ENCODE measurements around the gene PUM2. TPM values are rescaled to one million over a fixed set of nuclear protein-coding genes. Genes with fewer than 3 reads are reported as not detected.

PUM2 gene
- total RNA-seq, 1 experiment from 2014 or later, result 105 TPM

DNA sequence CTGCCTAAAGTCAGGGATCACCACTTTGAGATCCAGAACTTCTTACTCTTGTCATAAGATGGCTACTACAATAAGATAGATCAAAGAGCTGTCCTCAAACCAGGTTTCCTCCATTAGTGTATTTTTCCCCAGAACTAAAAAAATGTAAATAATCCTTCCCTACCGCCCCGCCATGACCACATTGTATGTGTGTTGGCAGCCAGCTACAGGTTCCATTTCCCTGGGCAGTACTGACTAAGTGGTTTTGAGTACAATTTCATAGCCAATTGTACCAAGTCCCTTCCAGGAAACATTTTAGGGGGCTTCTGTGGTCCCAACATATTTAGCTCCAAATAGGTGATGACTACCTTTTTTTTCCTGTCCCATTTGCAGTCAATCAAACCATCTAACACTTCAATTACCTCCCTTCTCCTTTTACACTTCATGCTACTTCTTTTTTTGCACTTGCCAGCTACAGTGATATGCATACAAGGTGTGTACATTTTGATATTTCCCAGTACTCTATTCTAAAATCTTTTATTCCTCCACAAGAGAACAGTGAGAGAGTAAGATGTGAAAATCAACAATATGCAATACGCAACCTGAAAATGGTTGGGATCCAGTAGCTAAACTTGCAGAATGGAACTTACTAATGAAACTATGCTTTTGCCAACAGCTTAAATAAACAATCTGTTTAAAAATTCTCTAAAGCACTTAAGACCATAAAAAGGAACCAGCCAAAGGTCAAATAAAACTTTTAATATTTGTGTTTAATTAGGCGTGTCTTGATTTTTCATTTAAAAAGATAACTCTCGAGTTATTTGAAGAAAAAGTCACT lies 3.9 kb downstream of the PUM2 start:
- Histone ChIP-seq H3K9me3 (ENCODE audit: control insufficient read depth in 1 of 2, insufficient read depth in 1 of 2, low read depth in 1 of 2, low read length in 2 of 2) (no peaks in the 10 kb centered on the region), H3K4me3 (replicated peaks in 1 of 2; ENCODE audit: low read depth in 1 of 2, low read length in 2 of 2) (no peak overlapping the region), H3K36me3 (ENCODE audit: control insufficient read depth in 1 of 2, insufficient read depth in 2 of 2, low read length in 2 of 2) (peaks cover 0 to 4% of the 10 kb centered on the region in 2 experiments; a peak in 1 of 4 replicates), H4K20me1 (ENCODE audit: insufficient read depth) (peaks cover 48% of the 10 kb centered on the region), H3K4me2 (ENCODE audit: low read length) (no peak overlapping the region), H3K79me2 (ENCODE audit: insufficient read depth, low read length) (peaks cover 87% of the 10 kb centered on the region), H2AFZ (ENCODE audit: low read depth, low read length, poor library complexity, severe bottlenecking) (no peak overlapping the region), H3K4me1 (ENCODE audit: control insufficient read depth in 1 of 2, insufficient read depth in 2 of 2, low read length in 2 of 2) (peaks cover 13 to 38% of the 10 kb centered on the region in 2 experiments), H3K27me3 (ENCODE audit: insufficient read depth, low read length) (no peaks in the 10 kb centered on the region), H3K27ac (ENCODE audit: low read depth, low read length) (no peak overlapping the region), H3K9ac (ENCODE audit: low read length) (no peak overlapping the region), H3K9me2 (ENCODE audit: insufficient read depth) (no peaks in the 10 kb centered on the region)
- no peak for DNase-seq (ENCODE audit: low read depth, low spot score)
- RAD21 ChIA-PET (ENCODE audit: low non-redundant PET in 1 of 2, low total read pairs in 2 of 2, uncharacterized antibody in 2 of 2, unreplicated experiment in 2 of 2), result no interaction called here
- BruUV-seq (replicated peaks), result TSS peak; percentile 7
- ATAC-seq, result no peak
- intact Hi-C loops (cut with micrococcal nuclease), result no loop called here
- POLR2A ChIA-PET, result interaction anchor here (0.6 kb wide), 1 partner anchor 235 kb away, joined by 3 read pairs; no protein-coding TSS in a partner anchor
- no peak for TF ChIP-seq FOSL1 (IDR thresholded peaks at IDR 0.05; ENCODE audit: low read depth)
- no peak for TF ChIP-seq SP1 (IDR thresholded peaks at IDR 0.05; ENCODE audit: low read depth)
- TF ChIP-seq, protein P1, sequence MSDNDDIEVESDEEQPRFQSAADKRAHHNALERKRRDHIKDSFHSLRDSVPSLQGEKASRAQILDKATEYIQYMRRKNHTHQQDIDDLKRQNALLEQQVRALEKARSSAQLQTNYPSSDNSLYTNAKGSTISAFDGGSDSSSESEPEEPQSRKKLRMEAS (IDR thresholded peaks at IDR 0.05), result no peak
- TF ChIP-seq RAD21 (IDR thresholded peaks at IDR 0.05; ENCODE audit: low read depth), result no peak
- no peak for TF ChIP-seq ZFX (IDR thresholded peaks at IDR 0.05)
- no peak for TF ChIP-seq CBX3 (IDR thresholded peaks at IDR 0.05; ENCODE audit: low read depth)
- TF ChIP-seq, protein P2, sequence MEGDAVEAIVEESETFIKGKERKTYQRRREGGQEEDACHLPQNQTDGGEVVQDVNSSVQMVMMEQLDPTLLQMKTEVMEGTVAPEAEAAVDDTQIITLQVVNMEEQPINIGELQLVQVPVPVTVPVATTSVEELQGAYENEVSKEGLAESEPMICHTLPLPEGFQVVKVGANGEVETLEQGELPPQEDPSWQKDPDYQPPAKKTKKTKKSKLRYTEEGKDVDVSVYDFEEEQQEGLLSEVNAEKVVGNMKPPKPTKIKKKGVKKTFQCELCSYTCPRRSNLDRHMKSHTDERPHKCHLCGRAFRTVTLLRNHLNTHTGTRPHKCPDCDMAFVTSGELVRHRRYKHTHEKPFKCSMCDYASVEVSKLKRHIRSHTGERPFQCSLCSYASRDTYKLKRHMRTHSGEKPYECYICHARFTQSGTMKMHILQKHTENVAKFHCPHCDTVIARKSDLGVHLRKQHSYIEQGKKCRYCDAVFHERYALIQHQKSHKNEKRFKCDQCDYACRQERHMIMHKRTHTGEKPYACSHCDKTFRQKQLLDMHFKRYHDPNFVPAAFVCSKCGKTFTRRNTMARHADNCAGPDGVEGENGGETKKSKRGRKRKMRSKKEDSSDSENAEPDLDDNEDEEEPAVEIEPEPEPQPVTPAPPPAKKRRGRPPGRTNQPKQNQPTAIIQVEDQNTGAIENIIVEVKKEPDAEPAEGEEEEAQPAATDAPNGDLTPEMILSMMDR (IDR thresholded peaks at IDR 0.05 in 2 of 3, conservative IDR thresholded peaks at IDR 0.05 in 1 of 3; ENCODE audit: borderline replicate concordance in 1 of 3, insufficient read depth in 1 of 3, low read depth in 2 of 3, low read length in 2 of 3), result no peak
- TF ChIP-seq POLR2AphosphoS5 (IDR thresholded peaks at IDR 0.05; ENCODE audit: low read depth, low read length), result no peak
- no peak for TF ChIP-seq ZNF274 (IDR thresholded peaks at IDR 0.05; ENCODE audit: low read depth, low read length)
- no peak for TF ChIP-seq YY1 (IDR thresholded peaks at IDR 0.05; ENCODE audit: extremely low read depth, insufficient replicate concordance, low read depth, low read length)
- no peak for TF ChIP-seq CEBPB (IDR thresholded peaks at IDR 0.05; ENCODE audit: low read depth)
- TF ChIP-seq, protein P3, sequence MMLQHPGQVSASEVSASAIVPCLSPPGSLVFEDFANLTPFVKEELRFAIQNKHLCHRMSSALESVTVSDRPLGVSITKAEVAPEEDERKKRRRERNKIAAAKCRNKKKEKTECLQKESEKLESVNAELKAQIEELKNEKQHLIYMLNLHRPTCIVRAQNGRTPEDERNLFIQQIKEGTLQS (IDR thresholded peaks at IDR 0.05), result no peak
- no peak for TF ChIP-seq SRF (IDR thresholded peaks at IDR 0.05; ENCODE audit: low read depth)
- TF ChIP-seq, protein P4, sequence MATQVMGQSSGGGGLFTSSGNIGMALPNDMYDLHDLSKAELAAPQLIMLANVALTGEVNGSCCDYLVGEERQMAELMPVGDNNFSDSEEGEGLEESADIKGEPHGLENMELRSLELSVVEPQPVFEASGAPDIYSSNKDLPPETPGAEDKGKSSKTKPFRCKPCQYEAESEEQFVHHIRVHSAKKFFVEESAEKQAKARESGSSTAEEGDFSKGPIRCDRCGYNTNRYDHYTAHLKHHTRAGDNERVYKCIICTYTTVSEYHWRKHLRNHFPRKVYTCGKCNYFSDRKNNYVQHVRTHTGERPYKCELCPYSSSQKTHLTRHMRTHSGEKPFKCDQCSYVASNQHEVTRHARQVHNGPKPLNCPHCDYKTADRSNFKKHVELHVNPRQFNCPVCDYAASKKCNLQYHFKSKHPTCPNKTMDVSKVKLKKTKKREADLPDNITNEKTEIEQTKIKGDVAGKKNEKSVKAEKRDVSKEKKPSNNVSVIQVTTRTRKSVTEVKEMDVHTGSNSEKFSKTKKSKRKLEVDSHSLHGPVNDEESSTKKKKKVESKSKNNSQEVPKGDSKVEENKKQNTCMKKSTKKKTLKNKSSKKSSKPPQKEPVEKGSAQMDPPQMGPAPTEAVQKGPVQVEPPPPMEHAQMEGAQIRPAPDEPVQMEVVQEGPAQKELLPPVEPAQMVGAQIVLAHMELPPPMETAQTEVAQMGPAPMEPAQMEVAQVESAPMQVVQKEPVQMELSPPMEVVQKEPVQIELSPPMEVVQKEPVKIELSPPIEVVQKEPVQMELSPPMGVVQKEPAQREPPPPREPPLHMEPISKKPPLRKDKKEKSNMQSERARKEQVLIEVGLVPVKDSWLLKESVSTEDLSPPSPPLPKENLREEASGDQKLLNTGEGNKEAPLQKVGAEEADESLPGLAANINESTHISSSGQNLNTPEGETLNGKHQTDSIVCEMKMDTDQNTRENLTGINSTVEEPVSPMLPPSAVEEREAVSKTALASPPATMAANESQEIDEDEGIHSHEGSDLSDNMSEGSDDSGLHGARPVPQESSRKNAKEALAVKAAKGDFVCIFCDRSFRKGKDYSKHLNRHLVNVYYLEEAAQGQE (IDR thresholded peaks at IDR 0.05; ENCODE audit: low read depth), result no peak
- TF ChIP-seq SIN3A (IDR thresholded peaks at IDR 0.05; ENCODE audit: low read depth), result no peak
- CTCF ChIA-PET, result no interaction called here

Measured in HCT116 (cell line).